Purkinje cell (primary cell): Measurements from ENCODE around the gene PBX2. TPM values are rescaled to one million over a fixed set of nuclear protein-coding genes. Genes with fewer than 3 reads are reported as not detected.

Experiments used
- polyA plus RNA-seq: library from polyadenylated mRNA; unstranded; fragments of >200 nt; fragmentation: Nextera tagmentation; gene quantifications from 2 replicates; pipeline ENCODE4 v1.2.1, GENCODE V29; 2014

PBX2 gene, protein sequence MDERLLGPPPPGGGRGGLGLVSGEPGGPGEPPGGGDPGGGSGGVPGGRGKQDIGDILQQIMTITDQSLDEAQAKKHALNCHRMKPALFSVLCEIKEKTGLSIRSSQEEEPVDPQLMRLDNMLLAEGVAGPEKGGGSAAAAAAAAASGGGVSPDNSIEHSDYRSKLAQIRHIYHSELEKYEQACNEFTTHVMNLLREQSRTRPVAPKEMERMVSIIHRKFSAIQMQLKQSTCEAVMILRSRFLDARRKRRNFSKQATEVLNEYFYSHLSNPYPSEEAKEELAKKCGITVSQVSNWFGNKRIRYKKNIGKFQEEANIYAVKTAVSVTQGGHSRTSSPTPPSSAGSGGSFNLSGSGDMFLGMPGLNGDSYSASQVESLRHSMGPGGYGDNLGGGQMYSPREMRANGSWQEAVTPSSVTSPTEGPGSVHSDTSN
- 0.55 TPM in 1 of 2 replicates, not detected in the other for polyA plus RNA-seq

GRCh38 chr6:32190054-32190851 is at the start of gene PBX2:
Gene PBX2 (minus strand): TSS chr6:32190202. CDS start chr6:32189915, 287 bp downstream.

DNA sequence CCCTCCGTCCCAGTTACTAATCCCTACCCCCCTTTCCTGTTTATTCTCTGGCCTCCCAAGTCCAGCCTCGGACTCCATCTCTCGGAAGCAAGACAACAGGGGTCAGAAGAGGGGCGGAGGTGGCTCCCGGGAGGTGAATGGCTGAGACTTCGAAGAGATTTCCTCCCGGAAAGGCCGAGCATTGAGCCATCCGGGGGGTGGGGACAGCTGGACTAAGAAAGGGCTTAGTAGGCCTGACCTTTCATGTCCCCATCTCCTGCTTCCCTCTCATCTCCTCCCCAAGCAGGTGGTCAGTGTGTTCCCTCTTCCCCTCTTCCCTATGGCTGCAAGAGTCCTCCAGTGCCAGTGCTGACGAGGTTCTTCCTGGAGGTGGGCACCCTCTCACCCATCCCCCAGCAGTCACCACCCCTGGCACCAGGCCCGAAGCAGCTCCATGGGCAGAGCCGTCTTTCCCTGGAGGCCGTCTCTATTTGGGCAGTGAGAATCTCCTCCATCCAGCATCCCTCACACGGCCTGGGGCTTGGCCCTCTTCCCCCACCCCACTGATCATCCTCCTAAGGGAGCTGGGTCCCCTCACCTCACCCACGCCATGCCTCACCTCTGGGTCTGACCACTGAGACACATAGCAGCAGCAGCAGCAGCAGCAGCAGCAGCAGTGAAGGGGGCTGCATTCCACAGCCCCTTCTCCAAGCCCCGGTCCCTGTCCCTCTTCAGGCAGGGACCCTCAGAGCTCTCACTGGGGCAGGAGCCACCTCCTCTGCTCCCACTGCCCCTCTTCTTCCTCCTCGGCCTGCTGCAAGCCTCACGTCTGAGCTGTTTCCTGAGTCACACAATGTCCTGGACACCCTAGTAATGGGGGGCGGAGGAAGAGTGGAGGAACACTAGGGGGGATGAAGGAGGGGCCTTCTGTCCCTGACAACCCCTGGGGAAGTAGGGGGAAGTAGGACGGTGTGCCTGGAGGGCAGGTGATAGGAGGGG is 33.5 kb upstream of the PBX2 start, which contains the start of gene NOTCH4:
Gene NOTCH4 (minus strand): TSS at position 810 of the 978 bp plus-strand sequence. CDS start 139 bp downstream, at position 671.

GRCh38 chr6:32192608-32193039 is 2.6 kb upstream of the PBX2 start, which contains the start of gene GPSM3:
Gene GPSM3 (minus strand): TSS chr6:32192643. CDS start chr6:32192513, 130 bp downstream.

GRCh38 chr6:32184084-32184640 is 5.8 kb downstream of the PBX2 start, which contains the start of gene AGER:
Gene AGER (minus strand): TSS chr6:32184253. CDS start chr6:32184222, 31 bp downstream.

DNA sequence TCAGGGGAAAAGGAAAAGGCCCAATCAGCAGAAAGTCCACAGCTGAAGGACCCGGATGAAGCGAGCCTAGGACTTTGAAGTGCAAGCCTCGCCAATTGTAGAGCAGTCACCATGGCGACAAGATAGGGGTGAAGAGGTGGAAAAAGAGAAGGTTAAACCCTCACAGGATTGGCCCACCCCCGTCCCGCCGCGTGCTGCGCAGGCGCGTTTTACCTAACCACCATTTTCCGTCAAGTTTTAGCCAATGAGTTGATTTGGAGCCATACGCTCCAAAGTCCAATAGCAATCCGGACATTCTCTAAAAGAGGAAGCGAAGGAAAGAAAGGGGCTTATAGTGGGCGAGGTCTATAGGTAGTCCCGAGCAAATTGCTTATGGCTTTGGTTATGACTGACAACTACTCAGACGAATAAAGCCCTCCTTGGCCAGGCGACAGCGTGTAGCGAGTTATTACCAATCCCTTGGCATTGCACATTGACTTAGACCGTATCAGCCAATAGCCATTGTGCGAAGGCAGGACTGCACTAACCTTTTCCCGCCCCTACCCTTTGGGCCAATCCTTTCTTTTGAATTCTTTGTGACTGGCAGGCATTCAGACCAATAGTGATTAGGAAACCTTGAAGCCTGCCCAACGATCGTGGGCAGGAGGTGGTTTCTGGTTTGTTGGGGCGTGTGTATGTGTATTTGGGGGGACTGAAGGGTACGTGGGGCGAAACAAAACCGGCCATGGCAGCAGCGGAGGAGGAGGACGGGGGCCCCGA is 12.0 kb downstream of the PBX2 start, which contains the start of gene RNF5:
Gene RNF5 (plus strand): TSS at position 618 of the 759 bp plus-strand sequence. CDS start 107 bp downstream, at position 725.

GRCh38 chr6:32175711-32176475 is 14.1 kb downstream of the PBX2 start, which contains the start of gene AGPAT1:
Gene AGPAT1 (minus strand): TSS chr6:32176084. CDS start chr6:32171496, 4,588 bp downstream.

GRCh38 chr6:32164295-32164694 is 25.7 kb downstream of the PBX2 start, which contains the start of gene EGFL8:
Gene EGFL8 (plus strand): TSS chr6:32164595. CDS start chr6:32166166, 1,571 bp downstream.

GRCh38 chr6:32153564-32154513 is 36.2 kb downstream of the PBX2 start, which contains the start of gene PPT2:
Gene PPT2 (plus strand): TSS chr6:32154141. CDS start chr6:32154595, 454 bp downstream.

GRCh38 chr6:32151863-32152768 is 37.9 kb downstream of the PBX2 start, which contains the start of gene PRRT1:
Gene PRRT1 (minus strand): TSS chr6:32151939. CDS start chr6:32151827, 112 bp downstream.

Other genes with a start within 250 kb of the PBX2 start
- 0.34 TPM in 1 of 2 replicates, not detected in the other for gene CFB, start 244.1 kb downstream of the PBX2 start, polyA plus RNA-seq
- 18.1 and 30.7 TPM in 2 replicates for gene NELFE, start 231.2 kb downstream of the PBX2 start, polyA plus RNA-seq
- 8.0 and 11.7 TPM in 2 replicates for gene SKIC2, start 231.0 kb downstream of the PBX2 start, polyA plus RNA-seq
- gene DXO, start 218.1 kb downstream of the PBX2 start, polyA plus RNA-seq, result 9.6 and 21.2 TPM in 2 replicates
- gene C4A, start 208.1 kb downstream of the PBX2 start, polyA plus RNA-seq, result not detected in 2 replicates
- not detected in 2 replicates for gene C4B, start 175.4 kb downstream of the PBX2 start, polyA plus RNA-seq
- gene CYP21A2, start 151.8 kb downstream of the PBX2 start, polyA plus RNA-seq, result 0.20 TPM in 1 of 2 replicates, not detected in the other
- gene TNXB, start 80.9 kb downstream of the PBX2 start, polyA plus RNA-seq, result not detected in 2 replicates
- 3.4 and 9.6 TPM in 2 replicates for gene ATF6B, start 62.0 kb downstream of the PBX2 start, polyA plus RNA-seq
- gene FKBPL, start 59.9 kb downstream of the PBX2 start, polyA plus RNA-seq, result 0.77 and 1.8 TPM in 2 replicates
- 88.8 and 97.9 TPM in 2 replicates for gene PRRT1, start 38.3 kb downstream of the PBX2 start, polyA plus RNA-seq
- gene PPT2, start 36.1 kb downstream of the PBX2 start, polyA plus RNA-seq, result 16.8 and 18.7 TPM in 2 replicates
- gene EGFL8, start 25.6 kb downstream of the PBX2 start, polyA plus RNA-seq, result 2.5 and 3.6 TPM in 2 replicates
- gene AGPAT1, start 14.1 kb downstream of the PBX2 start, polyA plus RNA-seq, result 18.3 and 18.5 TPM in 2 replicates
- 34.7 and 42.0 TPM in 2 replicates for gene RNF5, start 11.8 kb downstream of the PBX2 start, polyA plus RNA-seq
- not detected in 2 replicates for gene AGER, start 5.9 kb downstream of the PBX2 start, polyA plus RNA-seq
- not detected in 2 replicates for gene GPSM3, start 2.4 kb upstream of the PBX2 start, polyA plus RNA-seq
- 1.3 and 2.2 TPM in 2 replicates for gene NOTCH4, start 33.9 kb upstream of the PBX2 start, polyA plus RNA-seq
- gene TSBP1, start 181.7 kb upstream of the PBX2 start, polyA plus RNA-seq, result not detected in 2 replicates
- not detected in 2 replicates for gene BTNL2, start 217.0 kb upstream of the PBX2 start, polyA plus RNA-seq
- gene HLA-DRA, start 249.7 kb upstream of the PBX2 start, polyA plus RNA-seq, result 1.1 TPM in 1 of 2 replicates, not detected in the other